OCI-LY7 (cell line): ENCODE results near the gene SLC44A3. TPM values are rescaled to one million over a fixed set of nuclear protein-coding genes. Genes with fewer than 3 reads are reported as not detected.

Source experiments
- BruUV-seq: library from RNA; stranded (reverse); fragments of 400-500 nt; replicated peaks from 2 replicates; lab custom pipeline; 2021; lab: Mats Ljungman, UMichigan
- CTCF ChIA-PET: fragments of 300-600 bp; sonication (Branson Sonifier 250); formaldehyde crosslinking; loops from one replicate; lab custom pipeline; 2022; ENCODE audit warnings: antibody characterized with exemption; ENCODE audit not compliant: unreplicated experiment; lab: Charles Lee
- POLR2A ChIA-PET: fragments of 300-600 bp; sonication (Branson Sonifier 250); formaldehyde crosslinking; loops from one replicate; lab custom pipeline; 2022; ENCODE audit warnings: antibody characterized with exemption; lab: Charles Lee
- DNase-seq: peaks from one replicate; pipeline ENCODE4 v3.0.0-alpha.2; 2015; ENCODE audit warnings: low spot score
- H2AFZ ChIP-seq: fragments of 200-600 bp; sonication (generic), shearing (Covaris generic); 2 replicates; pipeline ENCODE4 v1.6.1; 2014; ENCODE audit warnings: mild to moderate bottlenecking, antibody characterized with exemption, low read length, moderate library complexity
- H3K27ac ChIP-seq: fragments of 200-600 bp; sonication (generic); 2 replicates; pipeline ENCODE4 v1.5.1; 2014; ENCODE audit warnings: mixed run types, low read depth, mild to moderate bottlenecking, moderate library complexity, low read length, inconsistent platforms; ENCODE audit not compliant: poor library complexity, severe bottlenecking
- H3K36me3 ChIP-seq: fragments of 200-600 bp; sonication (generic); 2 replicates; pipeline ENCODE4 v1.6.1; 2014; ENCODE audit warnings: mild to moderate bottlenecking, antibody characterized with exemption, low read length, moderate library complexity, mixed read lengths; ENCODE audit not compliant: insufficient read depth
- H3K4me1 ChIP-seq: fragments of 200-600 bp; sonication (generic); 2 replicates; pipeline ENCODE4 v1.5.1; 2014; ENCODE audit warnings: mild to moderate bottlenecking, low read length; ENCODE audit not compliant: insufficient read depth, poor library complexity, severe bottlenecking
- H3K4me2 ChIP-seq: fragments of 200-600 bp; sonication (generic); 2 replicates; pipeline ENCODE4 v1.6.1; 2014; ENCODE audit warnings: mild to moderate bottlenecking, low read length
- H3K4me3 ChIP-seq: fragments of 200-600 bp; sonication (generic); 2 replicates; pipeline ENCODE4 v1.5.1; 2014; ENCODE audit warnings: mild to moderate bottlenecking, low read depth, low read length; ENCODE audit not compliant: poor library complexity, severe bottlenecking
- H3K79me2 ChIP-seq: fragments of 200-600 bp; sonication (generic); 2 replicates; pipeline ENCODE4 v1.6.1; 2016; ENCODE audit warnings: low read depth, mild to moderate bottlenecking, low read length, moderate library complexity, mixed read lengths; ENCODE audit not compliant: insufficient read depth
- H3K9me2 ChIP-seq: fragments of 200-600 bp; sonication (generic); 2 replicates; pipeline ENCODE4 v1.6.1; 2016; ENCODE audit warnings: mild to moderate bottlenecking, low read length, mixed read lengths; ENCODE audit not compliant: insufficient read depth
- H3K9me3 ChIP-seq: fragments of 200-600 bp; sonication (generic); 2 replicates; pipeline ENCODE4 v1.6.1; 2014; ENCODE audit warnings: mild to moderate bottlenecking, mixed run types, low read length, mixed read lengths
- H4K20me1 ChIP-seq: fragments of 200-600 bp; sonication (generic); 2 replicates; pipeline ENCODE4 v1.6.1; 2014; ENCODE audit warnings: mild to moderate bottlenecking, antibody characterized with exemption, low read length, moderate library complexity, mixed read lengths; ENCODE audit not compliant: insufficient read depth
- CTCF ChIP-seq: fragments of 200-600 bp; sonication (generic); conservative IDR thresholded peaks from 2 replicates; pipeline ENCODE4 v1.5.1; 2014; ENCODE audit warnings: mild to moderate bottlenecking, antibody characterized with exemption, low read length, moderate library complexity, mixed read lengths
- EZH2phosphoT487 ChIP-seq: fragments of 200-600 bp; sonication (generic); IDR thresholded peaks from 2 replicates; pipeline ENCODE4 v1.6.1; 2018; ENCODE audit warnings: low read depth, borderline replicate concordance, mild to moderate bottlenecking, mixed run types, antibody characterized with exemption, low read length, moderate library complexity, mixed read lengths
- intact Hi-C: fragments of 100-400 bp; cut with micrococcal nuclease; formaldehyde crosslinking; loops from one replicate; pipeline ENCODE4 v1.10.0; 2022; ENCODE audit not compliant: unreplicated experiment
- total RNA-seq, 2 experiments: library from RNA; depleted of rRNA in 1 of 2; stranded (reverse); fragments of >200 nt in 1 of 2; shearing (Covaris generic) in 1 of 2; gene quantifications; 2 replicates each; pipeline ENCODE4 v1.2.3, GENCODE V29; 2014 to 2022

Gene SLC44A3
- total RNA-seq, 2 experiments from 2014 or later = not detected

- no peak for DNase-seq
- Histone ChIP-seq H3K79me2 (no peaks in the 10 kb centered on the region), H3K36me3 (no peaks in the 10 kb centered on the region), H3K4me1 (no peaks in the 10 kb centered on the region), H2AFZ (no peak overlapping the region), H3K9me3 (no peaks in the 10 kb centered on the region), H4K20me1 (no peaks in the 10 kb centered on the region), H3K4me2 (no peak overlapping the region), H3K4me3 (no peak overlapping the region), H3K27ac (no peak overlapping the region), H3K9me2 (no peaks in the 10 kb centered on the region)
- intact Hi-C loops = no loop called here
- ChIA-PET CTCF (no interaction called here), POLR2A (no interaction called here)
- no peak for TF ChIP-seq EZH2phosphoT487
- no TSS peak for BruUV-seq
Measured at GRCh38 chr1:94895518-94895917, 75.4 kb downstream of the SLC44A3 start.

GRCh38 chr1:94898491-94899385, 78.6 kb downstream of the SLC44A3 start:
- H2AFZ ChIP-seq = no peak overlapping the region
- no peak overlapping the region for H3K4me2 ChIP-seq
- DNase-seq = no peak
- no peaks in the 10 kb centered on the region for H4K20me1 ChIP-seq
- intact Hi-C loops = no loop called here
- H3K9me2 ChIP-seq = no peaks in the 10 kb centered on the region
- H3K9me3 ChIP-seq = no peaks in the 10 kb centered on the region
- ChIA-PET POLR2A (interaction anchor here (0.6 kb wide), 1 partner anchor 204 kb away, joined by 3 read pairs; no protein-coding TSS in a partner anchor), CTCF (no interaction called here)
- H3K36me3 ChIP-seq = no peaks in the 10 kb centered on the region
- TF ChIP-seq CTCF = no peak
- TF ChIP-seq EZH2phosphoT487 = no peak
- no peaks in the 10 kb centered on the region for H3K4me1 ChIP-seq
- H3K27ac ChIP-seq = no peak overlapping the region
- H3K4me3 ChIP-seq = no peak overlapping the region
- no peaks in the 10 kb centered on the region for H3K79me2 ChIP-seq
- no TSS peak for BruUV-seq

GRCh38 chr1:94899756-94900155, 79.6 kb downstream of the SLC44A3 start:
- Histone ChIP-seq H3K9me3 (no peaks in the 10 kb centered on the region), H3K36me3 (no peaks in the 10 kb centered on the region), H3K79me2 (no peaks in the 10 kb centered on the region), H3K4me1 (no peaks in the 10 kb centered on the region), H3K27ac (no peak overlapping the region), H3K9me2 (no peaks in the 10 kb centered on the region), H3K4me2 (no peak overlapping the region), H3K4me3 (no peak overlapping the region), H2AFZ (no peak overlapping the region), H4K20me1 (no peaks in the 10 kb centered on the region)
- intact Hi-C loops = no loop called here
- BruUV-seq = no TSS peak
- no peak for DNase-seq
- TF ChIP-seq EZH2phosphoT487 (no peak), CTCF (no peak)
- POLR2A ChIA-PET = no interaction called here
- CTCF ChIA-PET = no interaction called here
